Parathyroid adenoma (tissue), 2 donors: ENCODE measurements around the gene TAF1D.
A peak's percentile ranks its signal among the peaks of the same experiment; 100 is the strongest.
"Not testable (repeated sequence)": the region's sequence is repeated elsewhere in the genome, so short reads cannot be mapped to it uniquely, and the experiment has no call there.

Source experiments
- H2AFZ ChIP-seq: fragments of 300-600 bp; sonication (generic); one replicate; pipeline ENCODE4 v1.7.0; 2017; ENCODE audit warnings: antibody characterized with exemption, mild to moderate bottlenecking
- H3K27ac ChIP-seq: fragments of 300-600 bp; sonication (generic); one replicate; pipeline ENCODE4 v1.7.0; 2017
- H3K27me3 ChIP-seq: fragments of 300-600 bp; sonication (generic); one replicate; pipeline ENCODE4 v1.7.0; 2017; ENCODE audit warnings: low read length; ENCODE audit not compliant: control insufficient read depth, insufficient read depth
- H3K36me3 ChIP-seq: fragments of 300-600 bp; sonication (generic); one replicate; pipeline ENCODE4 v1.7.0; 2017; ENCODE audit warnings: low read length; ENCODE audit not compliant: control insufficient read depth, insufficient read depth
- H3K4me1 ChIP-seq: fragments of 300-600 bp; sonication (generic); one replicate; pipeline ENCODE4 v1.7.0; 2017; ENCODE audit warnings: control low read depth
- H3K4me2 ChIP-seq: fragments of 300-600 bp; sonication (generic); one replicate; pipeline ENCODE4 v1.7.0; 2017; ENCODE audit warnings: low read length
- H3K4me3 ChIP-seq: fragments of 300-600 bp; sonication (generic); one replicate; pipeline ENCODE4 v1.7.0; 2017; ENCODE audit warnings: low read depth, low read length
- H3K79me2 ChIP-seq: fragments of 300-600 bp; sonication (generic); one replicate; pipeline ENCODE4 v1.7.0; 2017; ENCODE audit warnings: control low read depth
- H3K9ac ChIP-seq: fragments of 300-600 bp; sonication (generic); one replicate; pipeline ENCODE4 v1.7.0; 2017; ENCODE audit warnings: mild to moderate bottlenecking
- H3K9me3 ChIP-seq: fragments of 300-600 bp; sonication (generic); one replicate; pipeline ENCODE4 v1.7.0; 2017; ENCODE audit warnings: low read length; ENCODE audit not compliant: control insufficient read depth
- TF ChIP-seq, protein P1 (sequence below): fragments of 300-600 bp; sonication (generic); IDR thresholded peaks from one replicate; pipeline ENCODE4 v1.7.0; 2017; ENCODE audit warnings: antibody characterized with exemption, mild to moderate bottlenecking
- donor health status: primary hyperparathyroidism.

Gene TAF1D

GRCh38 chr11:93783362-93783761, 42.1 kb upstream of the TAF1D start:
- no peaks in the 10 kb centered on the region for H3K36me3 ChIP-seq
- peak overlapping the region; percentile 78 for H3K4me3 ChIP-seq
- H3K9ac ChIP-seq, result no peak overlapping the region
- H3K79me2 ChIP-seq, result peaks cover 28% of the 10 kb centered on the region
- TF ChIP-seq, protein P1, sequence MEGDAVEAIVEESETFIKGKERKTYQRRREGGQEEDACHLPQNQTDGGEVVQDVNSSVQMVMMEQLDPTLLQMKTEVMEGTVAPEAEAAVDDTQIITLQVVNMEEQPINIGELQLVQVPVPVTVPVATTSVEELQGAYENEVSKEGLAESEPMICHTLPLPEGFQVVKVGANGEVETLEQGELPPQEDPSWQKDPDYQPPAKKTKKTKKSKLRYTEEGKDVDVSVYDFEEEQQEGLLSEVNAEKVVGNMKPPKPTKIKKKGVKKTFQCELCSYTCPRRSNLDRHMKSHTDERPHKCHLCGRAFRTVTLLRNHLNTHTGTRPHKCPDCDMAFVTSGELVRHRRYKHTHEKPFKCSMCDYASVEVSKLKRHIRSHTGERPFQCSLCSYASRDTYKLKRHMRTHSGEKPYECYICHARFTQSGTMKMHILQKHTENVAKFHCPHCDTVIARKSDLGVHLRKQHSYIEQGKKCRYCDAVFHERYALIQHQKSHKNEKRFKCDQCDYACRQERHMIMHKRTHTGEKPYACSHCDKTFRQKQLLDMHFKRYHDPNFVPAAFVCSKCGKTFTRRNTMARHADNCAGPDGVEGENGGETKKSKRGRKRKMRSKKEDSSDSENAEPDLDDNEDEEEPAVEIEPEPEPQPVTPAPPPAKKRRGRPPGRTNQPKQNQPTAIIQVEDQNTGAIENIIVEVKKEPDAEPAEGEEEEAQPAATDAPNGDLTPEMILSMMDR, result no peak
- no peaks in the 10 kb centered on the region for H3K27me3 ChIP-seq
- peak overlapping the region; percentile 83 for H3K4me2 ChIP-seq
- H3K27ac ChIP-seq, result no peak overlapping the region
- H3K9me3 ChIP-seq, result no peaks in the 10 kb centered on the region
- H3K4me1 ChIP-seq, result no peaks in the 10 kb centered on the region
- H2AFZ ChIP-seq, result peak overlapping the region; percentile 80

DNA sequence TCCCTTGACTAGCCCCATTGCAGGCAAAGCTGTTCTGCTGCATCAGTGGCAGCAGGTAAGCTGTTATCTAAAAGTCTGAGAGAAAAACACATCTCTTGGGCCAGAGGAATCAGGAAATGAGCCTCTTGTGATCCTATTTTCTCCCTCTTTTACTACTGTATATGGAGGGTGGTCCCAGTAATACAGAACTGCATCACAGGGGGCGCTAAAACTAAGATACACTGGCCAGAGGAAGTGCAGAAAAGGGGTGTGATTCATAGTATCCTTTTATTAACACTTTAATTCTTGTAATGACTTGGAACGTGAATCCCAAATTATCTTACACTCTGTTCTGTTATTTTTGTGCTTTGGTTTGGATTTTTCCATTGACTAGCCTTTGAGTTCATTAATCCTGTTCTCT, 34.0 kb upstream of the TAF1D start:
- Histone ChIP-seq H3K27me3 (no peaks in the 10 kb centered on the region), H3K27ac (no peak overlapping the region), H3K4me2 (no peak overlapping the region), H3K4me3 (no peak overlapping the region), H3K9ac (no peak overlapping the region), H3K79me2 (no peaks in the 10 kb centered on the region), H3K36me3 (no peaks in the 10 kb centered on the region), H3K9me3 (no peaks in the 10 kb centered on the region), H3K4me1 (no peaks in the 10 kb centered on the region), H2AFZ (no peak overlapping the region)
- TF ChIP-seq, protein P1, result no peak

DNA sequence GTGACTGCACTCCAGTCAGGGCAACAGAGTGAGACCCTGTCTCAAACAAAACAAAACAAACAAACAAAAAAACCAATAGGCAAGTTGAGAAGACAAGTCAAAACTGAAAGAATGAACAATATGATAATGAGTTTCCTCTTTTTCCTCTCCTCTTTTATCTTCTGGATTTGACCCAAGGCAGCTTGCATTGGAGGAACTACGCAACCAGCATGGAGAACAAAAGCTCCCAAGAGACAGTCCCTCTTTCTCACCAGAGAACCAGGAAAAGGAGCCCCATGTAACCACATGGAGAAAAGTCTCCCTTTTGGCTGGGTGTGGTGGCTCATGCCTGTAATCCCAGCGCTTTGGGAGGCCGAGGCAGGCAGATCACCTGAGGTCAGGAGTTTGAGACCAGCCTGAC, 33.3 kb upstream of the TAF1D start:
- not testable (repeated sequence) for H3K36me3 ChIP-seq, H3K9ac ChIP-seq, H3K4me1 ChIP-seq, H3K27me3 ChIP-seq, H3K4me3 ChIP-seq, H3K27ac ChIP-seq, H2AFZ ChIP-seq, H3K9me3 ChIP-seq, H3K79me2 ChIP-seq, H3K4me2 ChIP-seq

GRCh38 chr11:93773601-93774200, 32.4 kb upstream of the TAF1D start:
- H3K9me3 ChIP-seq, result no peaks in the 10 kb centered on the region
- H3K27ac ChIP-seq, result no peak overlapping the region
- H3K4me3 ChIP-seq, result no peak overlapping the region
- no peaks in the 10 kb centered on the region for H3K79me2 ChIP-seq
- no peaks in the 10 kb centered on the region for H3K4me1 ChIP-seq
- H2AFZ ChIP-seq, result no peak overlapping the region
- no peaks in the 10 kb centered on the region for H3K27me3 ChIP-seq
- H3K9ac ChIP-seq, result no peak overlapping the region
- TF ChIP-seq, protein P1, result no peak
- no peaks in the 10 kb centered on the region for H3K36me3 ChIP-seq
- H3K4me2 ChIP-seq, result no peak overlapping the region

GRCh38 chr11:93773045-93773477, 31.8 kb upstream of the TAF1D start:
- Histone ChIP-seq H3K4me2 (no peak overlapping the region), H3K27me3 (no peaks in the 10 kb centered on the region), H3K27ac (no peak overlapping the region), H3K9me3 (no peaks in the 10 kb centered on the region), H3K4me3 (no peak overlapping the region), H3K4me1 (no peaks in the 10 kb centered on the region), H3K79me2 (no peaks in the 10 kb centered on the region), H3K9ac (no peak overlapping the region), H2AFZ (no peak overlapping the region), H3K36me3 (no peaks in the 10 kb centered on the region)
- TF ChIP-seq, protein P1, result no peak
